DOHH2 (cell line): ENCODE data around the gene CIB4.

Source experiments
- H3F3A ChIP-seq: fragments of 200-600 bp; sonication (generic), shearing (Covaris generic); 2 replicates; pipeline ENCODE4 v1.6.0; 2016; ENCODE audit warnings: antibody characterized with exemption, mild to moderate bottlenecking; ENCODE audit not compliant: control insufficient read depth, insufficient read depth
- H3K27ac ChIP-seq: fragments of 200-600 bp; sonication (generic); 2 replicates; pipeline ENCODE4 v1.5.1; 2014; ENCODE audit warnings: low read depth, mild to moderate bottlenecking, low read length, moderate library complexity
- H3K27me3 ChIP-seq: fragments of 200-600 bp; sonication (generic); 2 replicates; pipeline ENCODE4 v1.6.1; 2014; ENCODE audit warnings: mild to moderate bottlenecking, low read length, mixed read lengths; ENCODE audit not compliant: control insufficient read depth
- H3K36me3 ChIP-seq: fragments of 200-600 bp; sonication (generic); 2 replicates; pipeline ENCODE4 v1.6.1; 2014; ENCODE audit warnings: mild to moderate bottlenecking, low read length, moderate library complexity, mixed read lengths; ENCODE audit not compliant: control insufficient read depth
- H3K4me1 ChIP-seq: fragments of 200-600 bp; sonication (generic); 2 replicates; pipeline ENCODE4 v1.6.1; 2014; ENCODE audit warnings: mild to moderate bottlenecking, low read length, mixed read lengths; ENCODE audit not compliant: control insufficient read depth
- H3K4me2 ChIP-seq: fragments of 200-600 bp; sonication (generic); 2 replicates; pipeline ENCODE4 v1.6.0; 2014; ENCODE audit warnings: mild to moderate bottlenecking, low read length, moderate library complexity
- H3K4me3 ChIP-seq: fragments of 200-600 bp; sonication (generic); 2 replicates; pipeline ENCODE4 v1.5.1; 2014; ENCODE audit warnings: mild to moderate bottlenecking, low read length, mixed read lengths
- H3K79me2 ChIP-seq: fragments of 200-600 bp; sonication (generic); 2 replicates; pipeline ENCODE4 v1.6.1; 2014; ENCODE audit warnings: mild to moderate bottlenecking, low read length, mixed read lengths; ENCODE audit not compliant: control insufficient read depth
- H3K9me2 ChIP-seq: fragments of 200-600 bp; sonication (generic); replicated peaks from 2 replicates; pipeline ENCODE4 v1.6.1; 2014; ENCODE audit warnings: mild to moderate bottlenecking, low read length, mixed read lengths; ENCODE audit not compliant: control insufficient read depth
- H3K9me3 ChIP-seq: fragments of 200-600 bp; sonication (generic); 2 replicates; pipeline ENCODE4 v1.6.1; 2014; ENCODE audit warnings: antibody characterized with exemption, low read length, mixed read lengths; ENCODE audit not compliant: control insufficient read depth, insufficient read depth
- H4K20me1 ChIP-seq: fragments of 200-600 bp; sonication (generic); 2 replicates; pipeline ENCODE4 v1.6.0; 2014; ENCODE audit warnings: low read depth, mild to moderate bottlenecking, antibody characterized with exemption, low read length, moderate library complexity; ENCODE audit not compliant: control insufficient read depth, insufficient read depth
- EZH2phosphoT487 ChIP-seq: fragments of 200-600 bp; sonication (generic); IDR thresholded peaks from 2 replicates; pipeline ENCODE4 v1.6.1; 2017; ENCODE audit warnings: borderline replicate concordance, mild to moderate bottlenecking, antibody characterized with exemption, low read length, moderate library complexity, mixed read lengths
- TF ChIP-seq, protein P1 (sequence below): fragments of 200-600 bp; sonication (generic); IDR thresholded peaks from one replicate; pipeline ENCODE4 v1.5.1; 2014; ENCODE audit warnings: antibody characterized with exemption, mild to moderate bottlenecking, low read depth, low read length; ENCODE audit not compliant: poor library complexity, severe bottlenecking

The CIB4 gene

DNA sequence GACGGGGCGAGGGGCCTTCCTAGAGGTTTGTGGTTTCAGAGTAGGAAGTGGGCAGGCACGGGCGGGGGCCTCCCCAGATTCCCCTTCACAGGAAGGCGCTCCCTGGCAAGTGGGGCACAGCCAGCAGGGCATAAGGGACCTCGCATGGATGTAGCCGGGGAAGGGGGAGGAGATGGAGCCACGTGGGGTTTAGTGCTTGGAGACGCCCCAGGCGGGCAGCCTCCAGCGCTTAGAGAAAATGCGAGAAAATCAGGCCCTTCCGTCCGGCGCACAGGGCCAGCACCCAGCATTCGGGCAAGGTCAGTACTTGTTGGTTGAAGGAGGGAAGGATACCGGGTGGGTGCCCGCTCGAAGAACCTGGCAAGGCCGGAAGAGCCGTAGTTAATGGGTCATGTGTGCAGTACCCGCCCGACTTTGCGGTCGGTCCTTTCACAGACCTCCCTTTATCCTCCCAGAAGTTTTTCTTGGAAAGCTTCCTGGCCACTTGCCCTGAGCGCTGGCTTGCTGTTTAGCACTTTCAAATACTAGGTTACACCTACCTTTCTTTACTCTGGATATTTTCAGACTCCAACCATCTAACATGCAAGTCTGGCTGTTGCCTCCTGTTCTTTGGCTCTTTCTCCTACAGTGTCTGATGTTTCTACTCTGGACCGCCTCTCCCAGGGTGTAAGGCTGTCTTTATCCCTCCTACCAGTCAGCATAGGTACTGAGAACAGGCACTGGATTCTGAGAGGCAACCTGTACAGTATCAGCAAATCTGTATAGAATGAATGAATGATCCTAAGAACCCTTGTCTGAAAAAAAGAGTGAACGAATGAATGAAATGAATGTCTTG is 78.1 kb downstream of the CIB4 start:
- H3K4me1 ChIP-seq, result no peaks in the 10 kb centered on the region
- H3K4me2 ChIP-seq, result no peak overlapping the region
- no peaks in the 10 kb centered on the region for H4K20me1 ChIP-seq
- H3K27me3 ChIP-seq, result peaks cover 33% of the 10 kb centered on the region
- no peaks in the 10 kb centered on the region for H3K9me3 ChIP-seq
- no peak for TF ChIP-seq EZH2phosphoT487
- TF ChIP-seq, protein P1, sequence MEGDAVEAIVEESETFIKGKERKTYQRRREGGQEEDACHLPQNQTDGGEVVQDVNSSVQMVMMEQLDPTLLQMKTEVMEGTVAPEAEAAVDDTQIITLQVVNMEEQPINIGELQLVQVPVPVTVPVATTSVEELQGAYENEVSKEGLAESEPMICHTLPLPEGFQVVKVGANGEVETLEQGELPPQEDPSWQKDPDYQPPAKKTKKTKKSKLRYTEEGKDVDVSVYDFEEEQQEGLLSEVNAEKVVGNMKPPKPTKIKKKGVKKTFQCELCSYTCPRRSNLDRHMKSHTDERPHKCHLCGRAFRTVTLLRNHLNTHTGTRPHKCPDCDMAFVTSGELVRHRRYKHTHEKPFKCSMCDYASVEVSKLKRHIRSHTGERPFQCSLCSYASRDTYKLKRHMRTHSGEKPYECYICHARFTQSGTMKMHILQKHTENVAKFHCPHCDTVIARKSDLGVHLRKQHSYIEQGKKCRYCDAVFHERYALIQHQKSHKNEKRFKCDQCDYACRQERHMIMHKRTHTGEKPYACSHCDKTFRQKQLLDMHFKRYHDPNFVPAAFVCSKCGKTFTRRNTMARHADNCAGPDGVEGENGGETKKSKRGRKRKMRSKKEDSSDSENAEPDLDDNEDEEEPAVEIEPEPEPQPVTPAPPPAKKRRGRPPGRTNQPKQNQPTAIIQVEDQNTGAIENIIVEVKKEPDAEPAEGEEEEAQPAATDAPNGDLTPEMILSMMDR, result no peak
- no peaks in the 10 kb centered on the region for H3K79me2 ChIP-seq
- H3K27ac ChIP-seq, result no peak overlapping the region
- H3K36me3 ChIP-seq, result no peaks in the 10 kb centered on the region
- no peak overlapping the region for H3K4me3 ChIP-seq
- no peaks in the 10 kb centered on the region for H3K9me2 ChIP-seq
- no peaks in the 10 kb centered on the region for H3F3A ChIP-seq

DNA sequence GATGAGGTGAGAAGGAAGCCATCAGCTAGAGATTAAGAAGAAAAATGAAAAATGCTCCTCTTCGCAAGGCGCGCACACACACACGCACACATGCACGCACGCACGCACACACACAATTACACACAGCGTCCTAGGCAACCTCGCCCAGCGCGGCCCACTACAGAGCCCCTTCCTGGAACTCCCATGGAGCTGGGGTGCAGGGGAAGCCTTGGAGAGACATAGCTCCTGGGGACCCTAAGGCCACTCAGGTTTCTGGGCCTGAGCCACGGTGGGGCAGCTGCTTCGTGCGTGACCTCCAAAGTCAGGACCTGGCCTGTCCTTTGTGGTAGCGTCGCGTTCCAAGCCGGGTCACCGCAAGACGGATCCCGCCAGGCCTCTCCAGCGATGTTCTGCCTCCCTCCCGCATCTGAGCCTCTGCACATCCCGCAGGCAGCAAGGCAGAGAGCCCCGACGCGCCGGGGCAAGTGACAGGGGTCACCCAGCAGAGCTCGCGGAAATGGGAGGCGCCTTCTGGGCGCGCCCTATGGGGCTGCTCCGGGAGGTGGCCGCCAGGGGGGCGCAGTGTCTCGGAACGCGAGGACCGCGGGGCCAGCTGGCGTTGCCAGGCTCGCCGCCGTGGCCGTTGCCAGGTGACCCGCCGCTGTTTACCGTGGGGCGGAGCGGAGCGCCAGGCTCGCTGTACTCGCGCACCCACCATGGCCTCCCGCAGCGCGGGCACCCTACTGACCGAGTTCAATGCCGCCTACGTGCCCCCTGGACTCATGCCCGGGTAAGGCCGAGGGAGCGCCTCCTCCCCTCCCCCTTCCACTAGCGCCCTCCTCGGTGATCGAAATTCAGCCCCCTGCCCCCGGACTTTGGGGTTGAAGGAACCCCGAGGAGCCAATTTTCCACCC is 79.0 kb downstream of the CIB4 start:
- no peaks in the 10 kb centered on the region for H3K79me2 ChIP-seq
- H4K20me1 ChIP-seq, result no peaks in the 10 kb centered on the region
- no peaks in the 10 kb centered on the region for H3K36me3 ChIP-seq
- no peak overlapping the region for H3K4me2 ChIP-seq
- H3K27me3 ChIP-seq, result peaks cover 32% of the 10 kb centered on the region
- no peaks in the 10 kb centered on the region for H3F3A ChIP-seq
- no peaks in the 10 kb centered on the region for H3K9me2 ChIP-seq
- no peak for TF ChIP-seq EZH2phosphoT487
- TF ChIP-seq, protein P1, result no peak
- no peak overlapping the region for H3K27ac ChIP-seq
- no peaks in the 10 kb centered on the region for H3K4me1 ChIP-seq
- H3K9me3 ChIP-seq, result no peaks in the 10 kb centered on the region
- H3K4me3 ChIP-seq, result no peak overlapping the region

DNA sequence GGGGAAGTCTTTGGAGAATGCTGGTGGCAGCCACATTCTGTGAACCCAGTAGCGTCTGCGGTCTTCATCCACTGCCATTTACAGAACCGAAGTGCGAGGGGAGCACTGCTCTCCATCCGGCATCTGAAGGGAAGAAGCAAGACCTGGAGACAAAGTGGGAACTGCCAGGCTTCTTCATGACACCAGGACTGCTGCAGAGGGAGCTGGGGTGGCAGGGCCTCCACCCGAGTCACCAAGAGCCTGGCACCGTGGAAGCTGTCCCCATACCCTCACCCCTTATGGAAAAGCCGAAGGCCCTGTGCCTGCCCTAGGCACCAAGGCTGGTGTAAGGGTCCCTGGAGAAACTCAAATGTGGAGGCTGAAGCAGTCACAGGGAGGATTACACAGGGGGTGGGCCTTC is 79.8 kb downstream of the CIB4 start:
- Histone ChIP-seq H3K79me2 (no peaks in the 10 kb centered on the region), H3F3A (no peaks in the 10 kb centered on the region), H3K27me3 (peaks cover 30% of the 10 kb centered on the region), H3K27ac (no peak overlapping the region), H3K4me3 (no peak overlapping the region), H3K36me3 (no peaks in the 10 kb centered on the region), H3K9me3 (no peaks in the 10 kb centered on the region), H4K20me1 (no peaks in the 10 kb centered on the region), H3K9me2 (no peaks in the 10 kb centered on the region), H3K4me2 (no peak overlapping the region), H3K4me1 (no peaks in the 10 kb centered on the region)
- TF ChIP-seq, protein P1, result no peak
- TF ChIP-seq EZH2phosphoT487, result no peak
